LNCAP (cell line): ENCODE measurements around the gene CAMTA1.

Experiments used
- CTCF ChIP-seq: fragments of 450-650 bp; IDR thresholded peaks from 2 replicates; pipeline ENCODE4 v1.5.1; 2017; ENCODE audit warnings: mild to moderate bottlenecking

The CAMTA1 gene

GRCh38 chr1:7589774-7590425, 804.6 kb downstream of the CAMTA1 start:
- TF ChIP-seq CTCF = no peak

DNA sequence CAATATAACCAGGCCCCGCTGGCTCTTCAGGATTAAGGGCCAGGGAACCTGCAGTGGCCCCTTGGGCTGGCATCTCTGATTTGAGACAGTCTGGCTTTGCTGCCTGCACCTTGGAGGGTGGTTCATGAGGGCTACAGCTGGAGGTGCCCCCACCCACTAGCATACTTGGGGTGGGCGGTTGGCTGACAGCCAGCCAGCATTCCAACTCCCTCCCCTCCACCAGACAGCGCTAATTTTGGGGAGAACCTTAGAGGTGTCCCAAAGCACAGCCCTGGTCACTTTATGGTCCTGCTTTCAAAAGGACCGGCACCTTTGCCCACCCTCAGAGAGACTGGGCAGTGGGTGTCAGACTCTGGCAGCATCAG, 805.2 kb downstream of the CAMTA1 start:
- TF ChIP-seq CTCF = no peak

- no peak for TF ChIP-seq CTCF
Observed at GRCh38 chr1:7591565-7591964, 806.3 kb downstream of the CAMTA1 start.

- no peak for TF ChIP-seq CTCF
Observed at GRCh38 chr1:7592120-7592798, 807.0 kb downstream of the CAMTA1 start.

DNA sequence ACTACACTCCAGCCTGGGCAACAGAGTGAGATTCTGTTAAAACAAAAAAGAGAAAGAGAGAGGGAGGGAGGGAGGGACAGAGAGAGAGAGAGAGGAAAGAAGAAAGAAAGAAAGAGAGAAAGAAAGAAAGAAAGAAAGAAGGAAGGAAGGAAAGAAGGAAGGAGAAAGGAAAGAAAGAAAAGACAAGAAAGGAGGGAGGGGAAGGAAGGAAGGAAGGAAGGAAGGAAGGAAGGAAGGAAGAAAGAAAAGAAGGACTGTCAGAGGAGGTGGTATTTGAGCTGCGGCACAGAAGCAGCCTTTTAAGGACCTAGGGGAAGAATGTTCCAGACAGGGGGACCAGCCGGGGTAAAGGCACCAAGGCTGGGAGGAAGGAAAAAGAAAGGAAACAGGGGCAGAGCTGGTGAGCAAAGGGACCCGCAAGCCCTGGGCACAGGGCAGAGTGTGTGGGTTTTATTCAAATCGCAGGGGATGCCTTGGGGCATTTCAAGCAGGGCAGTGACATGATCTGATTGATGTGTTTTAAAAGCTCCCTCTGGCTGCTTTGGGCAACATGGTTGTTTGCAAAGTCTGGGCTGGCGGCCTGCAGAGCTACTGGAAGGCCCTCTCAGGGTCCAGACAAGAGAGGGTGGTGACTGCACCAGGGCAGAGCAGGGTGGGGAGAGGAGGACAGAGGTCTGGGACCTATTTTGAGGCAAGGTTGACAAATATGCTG, 808.9 kb downstream of the CAMTA1 start:
- TF ChIP-seq CTCF = no peak

DNA sequence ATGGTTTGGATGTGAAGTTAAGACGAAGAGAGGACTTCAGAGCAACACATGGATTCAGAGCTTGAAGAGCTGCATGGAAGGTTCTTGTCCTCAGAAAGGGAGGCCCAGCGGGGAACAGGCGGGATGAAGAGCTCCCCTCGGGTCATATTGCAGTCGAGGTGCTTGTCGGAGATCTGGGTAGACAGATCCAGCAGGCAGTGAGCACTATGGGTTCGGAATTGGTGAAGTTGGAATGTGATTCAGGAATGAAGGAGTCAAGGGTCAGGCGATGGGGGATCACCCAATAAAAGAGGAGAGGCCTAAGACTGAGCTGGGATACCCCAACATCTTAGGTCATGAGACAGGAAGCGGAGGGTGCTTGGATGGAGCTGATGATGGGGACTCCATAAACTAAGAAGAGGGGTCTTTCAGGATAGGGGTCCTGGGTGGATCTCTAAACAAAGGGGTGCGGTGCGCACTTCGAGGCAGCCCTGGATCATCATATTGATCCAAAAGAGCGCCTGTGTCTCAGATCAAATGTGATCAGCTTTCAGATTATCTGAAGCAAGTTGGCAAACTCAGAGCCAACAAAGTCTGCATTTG, 809.6 kb downstream of the CAMTA1 start:
- no peak for TF ChIP-seq CTCF

GRCh38 chr1:7595336-7595735, 810.1 kb downstream of the CAMTA1 start:
- no peak for TF ChIP-seq CTCF
